ENCODE data around the gene HSPB2. TPM values are rescaled to one million over a fixed set of nuclear protein-coding genes. Genes with fewer than 3 reads are reported as not detected.

HSPB2 gene
- total and polyA plus RNA-seq, 2 donors (not counting 1 experiment from before 2014, with no cell fraction given), result 2.5 to 2.8 TPM

- Histone ChIP-seq H3K4me2 (ENCODE audit: extremely low read depth, insufficient read depth, low read length) (no peak overlapping the region), H3K27ac (ENCODE audit: insufficient read depth, low read length) (no peak overlapping the region), H3K36me3 (ENCODE audit: control insufficient read depth, insufficient read depth, low read length) (no peaks in the 10 kb centered on the region), H4K20me1 (ENCODE audit: control insufficient read depth, extremely low read depth, insufficient read depth, low read length) (no peaks in the 10 kb centered on the region), H3K79me2 (ENCODE audit: control insufficient read depth, insufficient read depth, low read length) (no peaks in the 10 kb centered on the region), H2AFZ (ENCODE audit: low read length) (no peak overlapping the region), H3K27me3 (ENCODE audit: control insufficient read depth, insufficient read depth, low read length) (no peaks in the 10 kb centered on the region), H3K4me1 (ENCODE audit: control insufficient read depth, extremely low read depth, insufficient read depth, low read length) (peaks cover 11% of the 10 kb centered on the region), H3K9me3 (ENCODE audit: control insufficient read depth, insufficient read depth, low read depth, low read length) (no peaks in the 10 kb centered on the region), H3K4me3 (replicated peaks in 1 of 4; ENCODE audit: control extremely low read depth in 1 of 4, insufficient read depth in 1 of 4, low read depth in 3 of 4, low read length in 4 of 4) (no peak overlapping the region), H3K9ac (ENCODE audit: insufficient read depth, low read length) (no peak overlapping the region)
- no peak for DNase-seq (ENCODE audit: low read depth in 2 of 2)
- TF ChIP-seq CTCF (conservative IDR thresholded peaks at IDR 0.05 in 1 of 2, IDR thresholded peaks at IDR 0.05 in 1 of 2; ENCODE audit: low read depth in 1 of 2, low read length in 2 of 2) (no peak), EZH2 (IDR thresholded peaks at IDR 0.05; ENCODE audit: low read length, missing control alignments) (no peak)
Measured at GRCh38 chr11:111920908-111921307, 8.4 kb downstream of the HSPB2 start.

GRCh38 chr11:111921541-111922230, 9.2 kb downstream of the HSPB2 start:
- no peak overlapping the region for H2AFZ ChIP-seq (ENCODE audit: low read length)
- H3K4me1 ChIP-seq (ENCODE audit: control insufficient read depth, extremely low read depth, insufficient read depth, low read length), result peaks cover 11% of the 10 kb centered on the region
- no peak for DNase-seq (ENCODE audit: low read depth in 2 of 2)
- H3K9ac ChIP-seq (ENCODE audit: insufficient read depth, low read length), result no peak overlapping the region
- no peaks in the 10 kb centered on the region for H3K36me3 ChIP-seq (ENCODE audit: control insufficient read depth, insufficient read depth, low read length)
- no peaks in the 10 kb centered on the region for H3K27me3 ChIP-seq (ENCODE audit: control insufficient read depth, insufficient read depth, low read length)
- H3K27ac ChIP-seq (ENCODE audit: insufficient read depth, low read length), result no peak overlapping the region
- no peak for TF ChIP-seq CTCF (conservative IDR thresholded peaks at IDR 0.05 in 1 of 2, IDR thresholded peaks at IDR 0.05 in 1 of 2; ENCODE audit: low read depth in 1 of 2, low read length in 2 of 2)
- H4K20me1 ChIP-seq (ENCODE audit: control insufficient read depth, extremely low read depth, insufficient read depth, low read length), result no peaks in the 10 kb centered on the region
- H3K79me2 ChIP-seq (ENCODE audit: control insufficient read depth, insufficient read depth, low read length), result no peaks in the 10 kb centered on the region
- no peaks in the 10 kb centered on the region for H3K9me3 ChIP-seq (ENCODE audit: control insufficient read depth, insufficient read depth, low read depth, low read length)
- no peak overlapping the region for H3K4me3 ChIP-seq (replicated peaks in 1 of 4; ENCODE audit: control extremely low read depth in 1 of 4, insufficient read depth in 1 of 4, low read depth in 3 of 4, low read length in 4 of 4)
- no peak overlapping the region for H3K4me2 ChIP-seq (ENCODE audit: extremely low read depth, insufficient read depth, low read length)

GRCh38 chr11:111922803-111923202, 10.3 kb downstream of the HSPB2 start:
- peak overlapping the region; percentile 61 for H3K4me2 ChIP-seq (ENCODE audit: extremely low read depth, insufficient read depth, low read length)
- H3K9ac ChIP-seq (ENCODE audit: insufficient read depth, low read length), result no peak overlapping the region
- peaks cover 11% of the 10 kb centered on the region for H3K4me1 ChIP-seq (ENCODE audit: control insufficient read depth, extremely low read depth, insufficient read depth, low read length)
- no peaks in the 10 kb centered on the region for H3K36me3 ChIP-seq (ENCODE audit: control insufficient read depth, insufficient read depth, low read length)
- TF ChIP-seq EZH2 (IDR thresholded peaks at IDR 0.05; ENCODE audit: low read length, missing control alignments) (no peak), CTCF (conservative IDR thresholded peaks at IDR 0.05 in 1 of 2, IDR thresholded peaks at IDR 0.05 in 1 of 2; ENCODE audit: low read depth in 1 of 2, low read length in 2 of 2) (no peak)
- H2AFZ ChIP-seq (ENCODE audit: low read length), result peak overlapping the region; percentile 67
- H4K20me1 ChIP-seq (ENCODE audit: control insufficient read depth, extremely low read depth, insufficient read depth, low read length), result no peaks in the 10 kb centered on the region
- no peaks in the 10 kb centered on the region for H3K79me2 ChIP-seq (ENCODE audit: control insufficient read depth, insufficient read depth, low read length)
- H3K4me3 ChIP-seq (replicated peaks in 1 of 4; ENCODE audit: control extremely low read depth in 1 of 4, insufficient read depth in 1 of 4, low read depth in 3 of 4, low read length in 4 of 4), result peak overlapping the region in 1 of 4 experiments; percentile 10
- peak; percentile 78 to 92 for DNase-seq (ENCODE audit: low read depth in 2 of 2)
- no peaks in the 10 kb centered on the region for H3K27me3 ChIP-seq (ENCODE audit: control insufficient read depth, insufficient read depth, low read length)
- no peaks in the 10 kb centered on the region for H3K9me3 ChIP-seq (ENCODE audit: control insufficient read depth, insufficient read depth, low read depth, low read length)
- peak overlapping the region; percentile 75 for H3K27ac ChIP-seq (ENCODE audit: insufficient read depth, low read length)

Measured in fibroblast of lung (primary cell).